GM23338 (cell line): ENCODE results near the gene PDE3B. TPM values are rescaled to one million over a fixed set of nuclear protein-coding genes. Genes with fewer than 3 reads are reported as not detected.

Source experiments
- ATAC-seq: fragments of 200-7000 bp; cut with Tn5 transposase; 3 replicates; pipeline ENCODE4 v1.9.1; 2020
- DNase-seq: peaks from one replicate; pipeline ENCODE4 v3.0.0-alpha.2; 2015; ENCODE audit warnings: low spot score
- H2AFZ ChIP-seq: fragments of 200-600 bp; sonication (generic); 2 replicates; pipeline ENCODE4 v1.8.0; 2016; ENCODE audit warnings: antibody characterized with exemption, mild to moderate bottlenecking, moderate library complexity
- H3F3A ChIP-seq: fragments of 200-600 bp; sonication (generic); replicated peaks from 2 replicates; pipeline ENCODE4 v1.8.0; 2017; ENCODE audit warnings: antibody characterized with exemption, mixed run types, low read depth
- H3K27ac ChIP-seq: fragments of 200-600 bp; sonication (generic); 2 replicates; pipeline ENCODE4 v1.6.1; 2016; ENCODE audit warnings: low read depth
- H3K27me3 ChIP-seq: fragments of 200-600 bp; sonication (generic); 2 replicates; pipeline ENCODE4 v1.8.0; 2016; ENCODE audit warnings: mild to moderate bottlenecking, mixed run types, moderate library complexity; ENCODE audit not compliant: insufficient read depth
- H3K36me3 ChIP-seq: fragments of 200-600 bp; sonication (generic); 2 replicates; pipeline ENCODE4 v1.8.0; 2016; ENCODE audit warnings: mild to moderate bottlenecking; ENCODE audit not compliant: insufficient read depth
- H3K4me1 ChIP-seq: fragments of 200-600 bp; sonication (generic); 2 replicates; pipeline ENCODE4 v1.8.0; 2016; ENCODE audit warnings: mild to moderate bottlenecking, moderate library complexity; ENCODE audit not compliant: insufficient read depth
- H3K4me2 ChIP-seq: fragments of 200-600 bp; sonication (generic); 2 replicates; pipeline ENCODE4 v1.7.1; 2017; ENCODE audit warnings: mixed run types
- H3K4me3 ChIP-seq: fragments of 200-600 bp; sonication (generic); 2 replicates; pipeline ENCODE4 v1.6.1; 2016; ENCODE audit warnings: mixed run types
- H3K79me2 ChIP-seq: fragments of 200-600 bp; sonication (generic); replicated peaks from 2 replicates; pipeline ENCODE4 v1.8.0; 2017; ENCODE audit warnings: mild to moderate bottlenecking; ENCODE audit not compliant: insufficient read depth
- H3K9me2 ChIP-seq: fragments of 200-600 bp; sonication (generic); 2 replicates; pipeline ENCODE4 v1.8.0; 2017; ENCODE audit not compliant: insufficient read depth
- H4K20me1 ChIP-seq: fragments of 200-600 bp; sonication (generic); replicated peaks from 2 replicates; pipeline ENCODE4 v1.8.0; 2017; ENCODE audit warnings: mild to moderate bottlenecking; ENCODE audit not compliant: insufficient read depth
- H3K27ac Mint-ChIP-seq: 2 replicates; pipeline ENCODE4 v1.8.0; 2020; ENCODE audit warnings: inconsistent platforms, mild to moderate bottlenecking, moderate library complexity, mixed read lengths
- H3K27me3 Mint-ChIP-seq: 3 replicates; pipeline ENCODE4 v1.8.0; 2022; ENCODE audit warnings: low read depth, mild to moderate bottlenecking, moderate library complexity, mixed read lengths, inconsistent platforms; ENCODE audit not compliant: insufficient read depth, poor library complexity
- H3K36me3 Mint-ChIP-seq: 3 replicates; pipeline ENCODE4 v1.8.0; 2021; ENCODE audit warnings: low read depth, mild to moderate bottlenecking, inconsistent platforms, moderate library complexity, mixed read lengths
- H3K4me1 Mint-ChIP-seq: 3 replicates; pipeline ENCODE4 v1.8.0; 2020; ENCODE audit warnings: mild to moderate bottlenecking, inconsistent platforms, mixed read lengths
- H3K4me3 Mint-ChIP-seq: 3 replicates; pipeline ENCODE4 v1.8.0; 2021; ENCODE audit warnings: moderate library complexity, mild to moderate bottlenecking, inconsistent platforms, mixed read lengths
- H3K9me3 Mint-ChIP-seq: 3 replicates; pipeline ENCODE4 v1.8.0; 2020; ENCODE audit warnings: moderate library complexity, mild to moderate bottlenecking, inconsistent platforms, mixed read lengths
- CREB1 ChIP-seq: fragments of 250-450 bp; sonication (Bioruptor Pico); IDR thresholded peaks from 2 replicates; pipeline ENCODE4 v1.5.0; 2020; ENCODE audit warnings: low read depth, mild to moderate bottlenecking, moderate library complexity
- CTCF ChIP-seq, 2 experiments: fragments of 200-600 bp in 1 of 2; sonication (generic) in 1 of 2; conservative IDR thresholded peaks; 2 replicates each; pipeline versions ENCODE4 v1.5.1 to v1.6.1; 2016 to 2017; ENCODE audit warnings: antibody characterized with exemption in 2 of 2, low read depth in 2 of 2, mild to moderate bottlenecking in 2 of 2, moderate library complexity in 1 of 2
- ETS1 ChIP-seq: IDR thresholded peaks from 2 replicates; pipeline ENCODE4 v1.6.1; 2016; ENCODE audit warnings: antibody characterized with exemption
- EZH2 ChIP-seq: fragments of 200-600 bp; sonication (generic); IDR thresholded peaks from one replicate; pipeline ENCODE4 v1.8.0; 2017; ENCODE audit warnings: antibody characterized with exemption, mild to moderate bottlenecking, low read depth; ENCODE audit not compliant: unreplicated experiment
- EZH2phosphoT487 ChIP-seq: fragments of 200-600 bp; sonication (generic); IDR thresholded peaks from one replicate; pipeline ENCODE4 v1.8.1; 2018; ENCODE audit warnings: antibody characterized with exemption; ENCODE audit not compliant: unreplicated experiment
- JUNB ChIP-seq: IDR thresholded peaks from one replicate; pipeline ENCODE4 v1.6.1; 2016; ENCODE audit warnings: antibody characterized with exemption; ENCODE audit not compliant: unreplicated experiment
- STAT1 ChIP-seq: IDR thresholded peaks from one replicate; pipeline ENCODE4 v1.6.1; 2016; ENCODE audit warnings: antibody characterized with exemption; ENCODE audit not compliant: unreplicated experiment
- ZNF114 ChIP-seq: fragments of 250-450 bp; sonication (Bioruptor Pico); IDR thresholded peaks from 2 replicates; pipeline ENCODE4 v1.5.0; 2020; ENCODE audit warnings: mild to moderate bottlenecking, moderate library complexity
- ZNF331 ChIP-seq: fragments of 250-450 bp; sonication (Bioruptor Pico); IDR thresholded peaks from 2 replicates; pipeline ENCODE4 v1.5.0; 2020; ENCODE audit warnings: low read depth, mild to moderate bottlenecking, moderate library complexity
- ZNF462 ChIP-seq: fragments of 250-450 bp; sonication (Bioruptor Pico); IDR thresholded peaks from 2 replicates; pipeline ENCODE4 v1.5.0; 2020; ENCODE audit warnings: mild to moderate bottlenecking, moderate library complexity
- polyA plus RNA-seq: library from polyadenylated mRNA; unstranded; fragments of >200 nt; fragmentation: Nextera tagmentation; extraction: Ambion mirVana; gene quantifications from 2 replicates; pipeline ENCODE4 v1.2.1, GENCODE V29; 2016
- total RNA-seq: library from RNA; depleted of rRNA; stranded (reverse); fragments of >200 nt; shearing (Covaris generic); gene quantifications from 2 replicates; pipeline ENCODE4 v1.2.3, GENCODE V29; 2014

PDE3B gene
- total and polyA plus RNA-seq, 2 experiments from 2014 or later: 4.3 to 21.3 TPM

GRCh38 chr11:14673421-14673820 is 29.8 kb downstream of the PDE3B start:
- Mint-ChIP-seq H3K36me3 (no peaks in the 10 kb centered on the region), H3K4me3 (no peak overlapping the region), H3K27me3 (peaks cover 3% of the 10 kb centered on the region), H3K9me3 (no peaks in the 10 kb centered on the region), H3K4me1 (peaks cover 9% of the 10 kb centered on the region; the same call in 2 of the 3 replicates), H3K27ac (no peak overlapping the region)
- TF ChIP-seq EZH2phosphoT487 (no peak), ZNF462 (CRISPR knock-in tag) (no peak), EZH2 (no peak), CTCF (conservative IDR thresholded peaks at IDR 0.05; ENCODE audit: low read depth in 2 of 2) (no peak), ETS1 (no peak), ZNF114 (CRISPR knock-in tag) (no peak), CREB1 (CRISPR knock-in tag) (no peak), STAT1 (no peak), JUNB (no peak), ZNF331 (no peak)
- Histone ChIP-seq H3K4me3 (no peak overlapping the region), H3K36me3 (no peaks in the 10 kb centered on the region), H3K27ac (no peak overlapping the region), H3K4me2 (no peak overlapping the region), H3F3A (no peaks in the 10 kb centered on the region), H2AFZ (no peak overlapping the region), H3K27me3 (no peaks in the 10 kb centered on the region), H3K9me2 (no peaks in the 10 kb centered on the region; the same call in 1 of the 2 replicates), H3K79me2 (peaks cover 4% of the 10 kb centered on the region), H3K4me1 (no peaks in the 10 kb centered on the region), H4K20me1 (no peaks in the 10 kb centered on the region)
- ATAC-seq (no peak), DNase-seq (no peak)
